NT2/D1 (cell line): ENCODE data around the gene NOP56.

Experiments
- SUZ12 ChIP-seq: IDR thresholded peaks from 2 replicates; pipeline ENCODE4 v1.6.1; 2011; ENCODE audit not compliant: insufficient read length, insufficient read depth; ENCODE audit errors: extremely low read depth
- YY1 ChIP-seq: IDR thresholded peaks from 2 replicates; pipeline ENCODE4 v1.6.1; 2011; ENCODE audit not compliant: insufficient read length, insufficient read depth

- TF ChIP-seq YY1, result no peak
- TF ChIP-seq SUZ12, result no peak
Observed at GRCh38 chr20:2640899-2641298, 11.5 kb upstream of the NOP56 start.
